Hematopoietic multipotent progenitor cell treated with erythropoietin and hydrocortisone succinate and interleukin-3 and kit ligand, for 17 days (in vitro differentiated cells): Measurements from ENCODE around the gene BCL6.

Source experiments
- DNase-seq: peaks from one replicate; pipeline ENCODE4 v3.0.0-alpha.2; 2015; ENCODE audit warnings: low spot score

The BCL6 gene

GRCh38 chr3:187673012-187673411 lies 72.3 kb downstream of the BCL6 start:
- no peak for DNase-seq
